ENCODE measurements around the gene PROCA1. TPM values are rescaled to one million over a fixed set of nuclear protein-coding genes. Genes with fewer than 3 reads are reported as not detected.
"Not testable (repeated sequence)": the region's sequence is repeated elsewhere in the genome, so short reads cannot be mapped to it uniquely, and the experiment has no call there.

PROCA1 gene
- total and polyA plus RNA-seq, 9 of the 15 experiments (the other 6 are each of a cell fraction or from before 2014, with no cell fraction given), result 0.78 to 16.2 (median 5.6) TPM

- WGBS (ENCODE audit: insufficient coverage, low coverage, missing lambda C conversion rate), result 56% methylated on average over 3 of the region's 8 CpGs
- intact Hi-C loops (cut with micrococcal nuclease), result not testable (repeated sequence)
Measured at GRCh38 chr17:28658342-28658741, 53.3 kb downstream of the PROCA1 start.

GRCh38 chr17:28657756-28658155 lies 53.9 kb downstream of the PROCA1 start:
- peaks cover 5% of the 10 kb centered on the region; the same call in 1 of the 2 replicates for H4K20me1 ChIP-seq (replicated peaks; ENCODE audit: control insufficient read depth, insufficient read depth, low read length)
- no peaks in the 10 kb centered on the region for H3K27me3 ChIP-seq (ENCODE audit: control insufficient read depth in 2 of 2, insufficient read depth in 2 of 2, low read length in 2 of 2)
- H3K9ac ChIP-seq (ENCODE audit: insufficient read depth in 1 of 2, low read depth in 2 of 2, low read length in 2 of 2), result no peak overlapping the region
- FAIRE-seq (no peak), ATAC-seq (no peak), DNase-seq (ENCODE audit: extremely low read depth in 1 of 4, low spot score in 3 of 4) (no peak)
- H3K9me3 ChIP-seq (replicated peaks; ENCODE audit: control insufficient read depth, insufficient read depth, low read depth, low read length), result no peaks in the 10 kb centered on the region
- peaks cover 2 to 5% of the 10 kb centered on the region in 2 experiments; a peak in 3 of 5 replicates for H3K4me1 ChIP-seq (replicated peaks in 1 of 2; ENCODE audit: control insufficient read depth in 2 of 2, insufficient read depth in 2 of 2, low read length in 2 of 2)
- intact Hi-C loops (cut with micrococcal nuclease), result no loop called here
- no peak overlapping the region for H3K4me3 ChIP-seq
- peaks cover 46% of the 10 kb centered on the region for H3K79me2 ChIP-seq (ENCODE audit: control insufficient read depth, insufficient read depth, low read length)
- no peak overlapping the region for H2AFZ ChIP-seq (ENCODE audit: low read depth, low read length)
- H3K27ac ChIP-seq (ENCODE audit: extremely low read depth, low read depth, low read length), result no peak overlapping the region
- H3K4me2 ChIP-seq (ENCODE audit: insufficient read depth, low read length), result no peak overlapping the region
- ChIA-PET POLR2A (interaction anchor here (0.8 to 1.6 kb wide), 4 partner anchors 8 to 32 kb away, joined by 3 to 6 read pairs (median 4); no protein-coding TSS in a partner anchor), CTCF (ENCODE audit: low intra/inter-chr PET ratio) (no interaction called here)
- H3K9me1 ChIP-seq (ENCODE audit: control insufficient read depth, insufficient read depth, low read length), result no peaks in the 10 kb centered on the region
- in situ Hi-C loops (cut with MboI), result no loop called here
- BruUV-seq (replicated peaks), result no TSS peak
- WGBS (ENCODE audit: insufficient coverage, low coverage, missing lambda C conversion rate), result 75% methylated on average over 5 of the region's 5 CpGs
- H3K36me3 ChIP-seq (ENCODE audit: control insufficient read depth, insufficient read depth, low read length), result peaks cover 52% of the 10 kb centered on the region; the same call in 2 of the 3 replicates
- TF ChIP-seq ATF1 (CRISPR knock-in tag; IDR thresholded peaks at IDR 0.05), result no peak
- TF ChIP-seq ATF1 (tag; IDR thresholded peaks at IDR 0.05), result no peak
- TF ChIP-seq ZNF592 (IDR thresholded peaks at IDR 0.05), result no peak
- TF ChIP-seq ZBTB17 (CRISPR knock-in tag; IDR thresholded peaks at IDR 0.05), result no peak
- TF ChIP-seq RBM22 (IDR thresholded peaks at IDR 0.05; ENCODE audit: low read depth, low read length, poor library complexity, severe bottlenecking), result no peak
- TF ChIP-seq TCF7L2 (IDR thresholded peaks at IDR 0.05; ENCODE audit: low read depth, low read length), result no peak
- TF ChIP-seq RBM17 (IDR thresholded peaks at IDR 0.05; ENCODE audit: borderline replicate concordance, low read depth, low read length), result no peak
- no peak for TF ChIP-seq ZNF75A (CRISPR knock-in tag; IDR thresholded peaks at IDR 0.05)
- no peak for TF ChIP-seq ZNF57 (CRISPR knock-in tag; IDR thresholded peaks at IDR 0.05)
- TF ChIP-seq ZNF699 (CRISPR knock-in tag; IDR thresholded peaks at IDR 0.05; ENCODE audit: insufficient replicate concordance), result no peak
- no peak for TF ChIP-seq ZNF766 (CRISPR knock-in tag; conservative IDR thresholded peaks at IDR 0.05)
- TF ChIP-seq DDX20 (tag; IDR thresholded peaks at IDR 0.05; ENCODE audit: low read depth), result no peak

More at GRCh38 chr17:28658342-28658741, 53.3 kb downstream of the PROCA1 start:
- CTCF ChIA-PET (ENCODE audit: low intra/inter-chr PET ratio); H3K9me1 ChIP-seq (ENCODE audit: control insufficient read depth, insufficient read depth, low read length); H3K4me2 ChIP-seq (ENCODE audit: insufficient read depth, low read length); H3K4me3 ChIP-seq; H3K4me1 ChIP-seq (replicated peaks in 1 of 2; ENCODE audit: control insufficient read depth in 2 of 2, insufficient read depth in 2 of 2, low read length in 2 of 2); BruUV-seq (replicated peaks); H3K27me3 ChIP-seq (ENCODE audit: control insufficient read depth in 2 of 2, insufficient read depth in 2 of 2, low read length in 2 of 2); H2AFZ ChIP-seq (ENCODE audit: low read depth, low read length); ATAC-seq; in situ Hi-C loops (cut with MboI); DNase-seq (ENCODE audit: extremely low read depth in 1 of 4, low spot score in 3 of 4); H3K9me3 ChIP-seq (replicated peaks; ENCODE audit: control insufficient read depth, insufficient read depth, low read depth, low read length); FAIRE-seq; H4K20me1 ChIP-seq (replicated peaks; ENCODE audit: control insufficient read depth, insufficient read depth, low read length); H3K27ac ChIP-seq (ENCODE audit: extremely low read depth, low read depth, low read length); H3K9ac ChIP-seq (ENCODE audit: insufficient read depth in 1 of 2, low read depth in 2 of 2, low read length in 2 of 2): not testable (repeated sequence)
- H3K79me2 ChIP-seq (ENCODE audit: control insufficient read depth, insufficient read depth, low read length), result peaks cover 52% of the 10 kb centered on the region
- H3K36me3 ChIP-seq (ENCODE audit: control insufficient read depth, insufficient read depth, low read length), result peaks cover 49% of the 10 kb centered on the region; the same call in 2 of the 3 replicates
- POLR2A ChIA-PET, result interaction anchor here (1.0 to 1.3 kb wide), 2 partner anchors 9 to 10 kb away, joined by 3 read pairs; no protein-coding TSS in a partner anchor
- TF ChIP-seq CBFA2T3 (IDR thresholded peaks at IDR 0.05) (0 out of 2 replicates have a peak, but pooled peaks have one; percentile 32), DMBX1 (CRISPR knock-in tag; IDR thresholded peaks at IDR 0.05; ENCODE audit: borderline replicate concordance) (peak; percentile 22; the same call in 1 of the 2 replicates)
